ENCODE data around the gene SLC36A1.

DNA sequence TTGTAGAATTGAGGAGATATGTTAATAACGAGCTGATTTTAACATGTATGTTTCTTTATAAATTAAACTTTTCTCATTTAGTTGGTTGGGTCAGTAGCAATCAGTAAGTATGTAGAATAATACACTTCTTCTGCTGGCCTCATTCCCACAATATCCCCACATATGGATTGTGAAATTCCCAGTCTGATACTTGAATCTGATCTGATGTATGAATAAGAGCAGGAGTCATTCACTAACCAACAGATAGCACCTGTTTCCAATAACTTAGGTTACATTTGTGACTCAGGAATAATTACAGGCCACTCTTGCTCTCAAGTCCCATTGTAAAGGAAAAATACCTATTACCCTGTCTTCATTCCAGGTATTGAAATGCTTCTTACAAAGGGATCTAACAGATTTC lies 23.9 kb downstream of the SLC36A1 start:
- TF ChIP-seq EZH2 (IDR thresholded peaks at IDR 0.05) (no peak), SRF (IDR thresholded peaks at IDR 0.05; ENCODE audit: low read depth) (no peak), JUND (IDR thresholded peaks at IDR 0.05) (no peak), POLR2AphosphoS5 (IDR thresholded peaks at IDR 0.05; ENCODE audit: low read depth, low read length) (no peak), EZH2phosphoT487 (IDR thresholded peaks at IDR 0.05; ENCODE audit: borderline replicate concordance) (no peak), POLR2A (IDR thresholded peaks at IDR 0.05; ENCODE audit: borderline replicate concordance, extremely low read depth, insufficient read depth, insufficient read length) (no peak), CEBPB (IDR thresholded peaks at IDR 0.05; ENCODE audit: low read depth) (no peak), RAD21 (IDR thresholded peaks at IDR 0.05; ENCODE audit: low read depth) (no peak), EGR1 (IDR thresholded peaks at IDR 0.05; ENCODE audit: low read depth) (no peak), SP1 (IDR thresholded peaks at IDR 0.05; ENCODE audit: low read depth) (no peak)
- TF ChIP-seq, protein P1, sequence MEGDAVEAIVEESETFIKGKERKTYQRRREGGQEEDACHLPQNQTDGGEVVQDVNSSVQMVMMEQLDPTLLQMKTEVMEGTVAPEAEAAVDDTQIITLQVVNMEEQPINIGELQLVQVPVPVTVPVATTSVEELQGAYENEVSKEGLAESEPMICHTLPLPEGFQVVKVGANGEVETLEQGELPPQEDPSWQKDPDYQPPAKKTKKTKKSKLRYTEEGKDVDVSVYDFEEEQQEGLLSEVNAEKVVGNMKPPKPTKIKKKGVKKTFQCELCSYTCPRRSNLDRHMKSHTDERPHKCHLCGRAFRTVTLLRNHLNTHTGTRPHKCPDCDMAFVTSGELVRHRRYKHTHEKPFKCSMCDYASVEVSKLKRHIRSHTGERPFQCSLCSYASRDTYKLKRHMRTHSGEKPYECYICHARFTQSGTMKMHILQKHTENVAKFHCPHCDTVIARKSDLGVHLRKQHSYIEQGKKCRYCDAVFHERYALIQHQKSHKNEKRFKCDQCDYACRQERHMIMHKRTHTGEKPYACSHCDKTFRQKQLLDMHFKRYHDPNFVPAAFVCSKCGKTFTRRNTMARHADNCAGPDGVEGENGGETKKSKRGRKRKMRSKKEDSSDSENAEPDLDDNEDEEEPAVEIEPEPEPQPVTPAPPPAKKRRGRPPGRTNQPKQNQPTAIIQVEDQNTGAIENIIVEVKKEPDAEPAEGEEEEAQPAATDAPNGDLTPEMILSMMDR (IDR thresholded peaks at IDR 0.05 in 2 of 3, conservative IDR thresholded peaks at IDR 0.05 in 1 of 3; ENCODE audit: borderline replicate concordance in 1 of 3, insufficient read depth in 1 of 3, low read depth in 2 of 3, low read length in 2 of 3), result no peak
- TF ChIP-seq, protein P2, sequence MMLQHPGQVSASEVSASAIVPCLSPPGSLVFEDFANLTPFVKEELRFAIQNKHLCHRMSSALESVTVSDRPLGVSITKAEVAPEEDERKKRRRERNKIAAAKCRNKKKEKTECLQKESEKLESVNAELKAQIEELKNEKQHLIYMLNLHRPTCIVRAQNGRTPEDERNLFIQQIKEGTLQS (IDR thresholded peaks at IDR 0.05), result no peak

Measured in HCT116 (cell line).